Measurements from ENCODE around the gene ARCN1.

Gene ARCN1

GRCh38 chr11:118572061-118572980 lies at the start of gene ARCN1:
ARCN1 (plus strand) TSS chr11:118572409; CDS start chr11:118572548, 139 bp downstream.
- peaks cover 5% of the 10 kb centered on the region; the same call in 1 of the 2 replicates for H3K4me1 ChIP-seq (ENCODE audit: control insufficient read depth, insufficient read depth, low read length)
- H3K27me3 ChIP-seq (ENCODE audit: control insufficient read depth, insufficient read depth, low read length): no peaks in the 10 kb centered on the region
- peak within 1 kb of the TSS; percentile 98 for H3K9ac ChIP-seq (ENCODE audit: low read depth, low read length)
- no peaks in the 10 kb centered on the region for H3K9me3 ChIP-seq (ENCODE audit: control insufficient read depth, insufficient read depth, low read length)
- H3K27ac ChIP-seq (ENCODE audit: low read depth, low read length): peak within 1 kb of the TSS; percentile 97
- H3K4me3 ChIP-seq (ENCODE audit: low read depth, low read length): peak within 1 kb of the TSS; percentile 100
- H3K36me3 ChIP-seq (ENCODE audit: control insufficient read depth, insufficient read depth, low read length): no peaks in the 10 kb centered on the region

- Histone ChIP-seq H3K27ac (ENCODE audit: low read depth, low read length) (no peak overlapping the region), H3K36me3 (ENCODE audit: control insufficient read depth, insufficient read depth, low read length) (peaks cover 72% of the 10 kb centered on the region), H3K4me3 (ENCODE audit: low read depth, low read length) (no peak overlapping the region)
Measured at GRCh38 chr11:118522571-118523072, 49.6 kb upstream of the ARCN1 start.

GRCh38 chr11:118524356-118524755 lies 47.9 kb upstream of the ARCN1 start:
- no peak overlapping the region for H3K9ac ChIP-seq (ENCODE audit: low read depth, low read length)
- H3K4me1 ChIP-seq (ENCODE audit: control insufficient read depth, insufficient read depth, low read length): peaks cover 5% of the 10 kb centered on the region
- H3K27ac ChIP-seq (ENCODE audit: low read depth, low read length): no peak overlapping the region
- no peaks in the 10 kb centered on the region for H3K27me3 ChIP-seq (ENCODE audit: control insufficient read depth, insufficient read depth, low read length)
- H3K9me3 ChIP-seq (ENCODE audit: control insufficient read depth, insufficient read depth, low read length): no peaks in the 10 kb centered on the region
- H3K36me3 ChIP-seq (ENCODE audit: control insufficient read depth, insufficient read depth, low read length): peaks cover 60% of the 10 kb centered on the region
- no peak overlapping the region for H3K4me3 ChIP-seq (ENCODE audit: low read depth, low read length)

More at GRCh38 chr11:118522571-118523072, 49.6 kb upstream of the ARCN1 start:
- H3K9me3 ChIP-seq (ENCODE audit: control insufficient read depth, insufficient read depth, low read length): no peaks in the 10 kb centered on the region
- no peaks in the 10 kb centered on the region for H3K27me3 ChIP-seq (ENCODE audit: control insufficient read depth, insufficient read depth, low read length)
- H3K4me1 ChIP-seq (ENCODE audit: control insufficient read depth, insufficient read depth, low read length): no peaks in the 10 kb centered on the region
- H3K9ac ChIP-seq (ENCODE audit: low read depth, low read length): no peak overlapping the region

- Histone ChIP-seq H3K27me3 (ENCODE audit: control insufficient read depth, insufficient read depth, low read length) (no peaks in the 10 kb centered on the region), H3K9ac (ENCODE audit: low read depth, low read length) (no peak overlapping the region), H3K27ac (ENCODE audit: low read depth, low read length) (no peak overlapping the region), H3K36me3 (ENCODE audit: control insufficient read depth, insufficient read depth, low read length) (peaks cover 54% of the 10 kb centered on the region), H3K4me1 (ENCODE audit: control insufficient read depth, insufficient read depth, low read length) (peaks cover 10% of the 10 kb centered on the region), H3K4me3 (ENCODE audit: low read depth, low read length) (no peak overlapping the region), H3K9me3 (ENCODE audit: control insufficient read depth, insufficient read depth, low read length) (no peaks in the 10 kb centered on the region)
Measured at GRCh38 chr11:118524757-118525470, 47.3 kb upstream of the ARCN1 start.

GRCh38 chr11:118526688-118527087 lies 45.5 kb upstream of the ARCN1 start:
- no peak overlapping the region for H3K4me3 ChIP-seq (ENCODE audit: low read depth, low read length)
- no peak overlapping the region for H3K27ac ChIP-seq (ENCODE audit: low read depth, low read length)
- H3K9ac ChIP-seq (ENCODE audit: low read depth, low read length): no peak overlapping the region
- H3K4me1 ChIP-seq (ENCODE audit: control insufficient read depth, insufficient read depth, low read length): peaks cover 14% of the 10 kb centered on the region
- H3K36me3 ChIP-seq (ENCODE audit: control insufficient read depth, insufficient read depth, low read length): peaks cover 36% of the 10 kb centered on the region
- H3K9me3 ChIP-seq (ENCODE audit: control insufficient read depth, insufficient read depth, low read length): no peaks in the 10 kb centered on the region
- H3K27me3 ChIP-seq (ENCODE audit: control insufficient read depth, insufficient read depth, low read length): no peaks in the 10 kb centered on the region

- Histone ChIP-seq H3K9me3 (ENCODE audit: control insufficient read depth, insufficient read depth, low read length) (no peaks in the 10 kb centered on the region), H3K27me3 (ENCODE audit: control insufficient read depth, insufficient read depth, low read length) (no peaks in the 10 kb centered on the region), H3K36me3 (ENCODE audit: control insufficient read depth, insufficient read depth, low read length) (peaks cover 32% of the 10 kb centered on the region)
Measured at GRCh38 chr11:118527109-118527508, 45.1 kb upstream of the ARCN1 start, which contains the start of gene TTC36. TTC36 (plus strand) TSS chr11:118527474; CDS start chr11:118527495, 21 bp downstream.

GRCh38 chr11:118528511-118528910 lies 43.7 kb upstream of the ARCN1 start:
- no peak overlapping the region for H3K9ac ChIP-seq (ENCODE audit: low read depth, low read length)
- H3K27me3 ChIP-seq (ENCODE audit: control insufficient read depth, insufficient read depth, low read length): no peaks in the 10 kb centered on the region
- peaks cover 18% of the 10 kb centered on the region for H3K36me3 ChIP-seq (ENCODE audit: control insufficient read depth, insufficient read depth, low read length)
- no peak overlapping the region for H3K4me3 ChIP-seq (ENCODE audit: low read depth, low read length)
- no peak overlapping the region for H3K27ac ChIP-seq (ENCODE audit: low read depth, low read length)
- H3K9me3 ChIP-seq (ENCODE audit: control insufficient read depth, insufficient read depth, low read length): no peaks in the 10 kb centered on the region
- peaks cover 14% of the 10 kb centered on the region for H3K4me1 ChIP-seq (ENCODE audit: control insufficient read depth, insufficient read depth, low read length)

More at GRCh38 chr11:118527109-118527508, 45.1 kb upstream of the ARCN1 start, which contains the start of gene TTC36:
- Histone ChIP-seq H3K27ac (ENCODE audit: low read depth, low read length) (no peak within 1 kb of the TSS), H3K9ac (ENCODE audit: low read depth, low read length) (no peak within 1 kb of the TSS), H3K4me3 (ENCODE audit: low read depth, low read length) (no peak within 1 kb of the TSS), H3K4me1 (ENCODE audit: control insufficient read depth, insufficient read depth, low read length) (peaks cover 14% of the 10 kb centered on the region)

- H3K27ac ChIP-seq (ENCODE audit: low read depth, low read length): peak overlapping the region; percentile 0
- H3K9ac ChIP-seq (ENCODE audit: low read depth, low read length): no peak overlapping the region
- H3K4me3 ChIP-seq (ENCODE audit: low read depth, low read length): peak overlapping the region; percentile 96
Measured at GRCh38 chr11:118529584-118530175, 42.5 kb upstream of the ARCN1 start.

GRCh38 chr11:118530180-118530682 lies 42.0 kb upstream of the ARCN1 start:
- peak overlapping the region; percentile 50 for H3K27ac ChIP-seq (ENCODE audit: low read depth, low read length)
- peaks cover 14% of the 10 kb centered on the region for H3K4me1 ChIP-seq (ENCODE audit: control insufficient read depth, insufficient read depth, low read length)
- peaks cover 9% of the 10 kb centered on the region for H3K36me3 ChIP-seq (ENCODE audit: control insufficient read depth, insufficient read depth, low read length)
- H3K4me3 ChIP-seq (ENCODE audit: low read depth, low read length): peak overlapping the region; percentile 96
- H3K9ac ChIP-seq (ENCODE audit: low read depth, low read length): peak overlapping the region; percentile 70; the same call in 1 of the 2 replicates
- no peaks in the 10 kb centered on the region for H3K9me3 ChIP-seq (ENCODE audit: control insufficient read depth, insufficient read depth, low read length)
- no peaks in the 10 kb centered on the region for H3K27me3 ChIP-seq (ENCODE audit: control insufficient read depth, insufficient read depth, low read length)

More at GRCh38 chr11:118529584-118530175, 42.5 kb upstream of the ARCN1 start:
- Histone ChIP-seq H3K36me3 (ENCODE audit: control insufficient read depth, insufficient read depth, low read length) (peaks cover 11% of the 10 kb centered on the region), H3K9me3 (ENCODE audit: control insufficient read depth, insufficient read depth, low read length) (no peaks in the 10 kb centered on the region), H3K27me3 (ENCODE audit: control insufficient read depth, insufficient read depth, low read length) (no peaks in the 10 kb centered on the region), H3K4me1 (ENCODE audit: control insufficient read depth, insufficient read depth, low read length) (peaks cover 14% of the 10 kb centered on the region)
